Panc1 (cell line): ENCODE results near the gene STUB1.

Source experiments
- POLR2AphosphoS5 ChIP-seq: IDR thresholded peaks from 2 replicates; pipeline ENCODE4 v1.6.1; 2012; ENCODE audit warnings: mild to moderate bottlenecking, low read depth, low read length, moderate library complexity
- SIN3A ChIP-seq: IDR thresholded peaks from 2 replicates; pipeline ENCODE4 v1.6.1; 2012; ENCODE audit warnings: low read depth, mild to moderate bottlenecking, low read length, moderate library complexity, borderline replicate concordance; ENCODE audit not compliant: insufficient read depth
- TCF7L2 ChIP-seq: IDR thresholded peaks from 2 replicates; pipeline ENCODE4 v1.6.1; 2011; ENCODE audit warnings: mild to moderate bottlenecking, low read depth, low read length, inconsistent platforms
- TF ChIP-seq, protein P1 (sequence below): fragments of 450-650 bp; IDR thresholded peaks from 2 replicates; pipeline ENCODE4 v1.5.1; 2017; ENCODE audit warnings: mild to moderate bottlenecking
- TF ChIP-seq, protein P2 (sequence below), 2 experiments: IDR thresholded peaks; 2 replicates each; pipeline ENCODE4 v1.6.1; 2011 to 2012; ENCODE audit warnings: low read depth in 2 of 2, control low read depth in 1 of 2, low read length in 1 of 2, mild to moderate bottlenecking in 1 of 2, moderate library complexity in 1 of 2; ENCODE audit not compliant: insufficient read depth in 1 of 2

DNA sequence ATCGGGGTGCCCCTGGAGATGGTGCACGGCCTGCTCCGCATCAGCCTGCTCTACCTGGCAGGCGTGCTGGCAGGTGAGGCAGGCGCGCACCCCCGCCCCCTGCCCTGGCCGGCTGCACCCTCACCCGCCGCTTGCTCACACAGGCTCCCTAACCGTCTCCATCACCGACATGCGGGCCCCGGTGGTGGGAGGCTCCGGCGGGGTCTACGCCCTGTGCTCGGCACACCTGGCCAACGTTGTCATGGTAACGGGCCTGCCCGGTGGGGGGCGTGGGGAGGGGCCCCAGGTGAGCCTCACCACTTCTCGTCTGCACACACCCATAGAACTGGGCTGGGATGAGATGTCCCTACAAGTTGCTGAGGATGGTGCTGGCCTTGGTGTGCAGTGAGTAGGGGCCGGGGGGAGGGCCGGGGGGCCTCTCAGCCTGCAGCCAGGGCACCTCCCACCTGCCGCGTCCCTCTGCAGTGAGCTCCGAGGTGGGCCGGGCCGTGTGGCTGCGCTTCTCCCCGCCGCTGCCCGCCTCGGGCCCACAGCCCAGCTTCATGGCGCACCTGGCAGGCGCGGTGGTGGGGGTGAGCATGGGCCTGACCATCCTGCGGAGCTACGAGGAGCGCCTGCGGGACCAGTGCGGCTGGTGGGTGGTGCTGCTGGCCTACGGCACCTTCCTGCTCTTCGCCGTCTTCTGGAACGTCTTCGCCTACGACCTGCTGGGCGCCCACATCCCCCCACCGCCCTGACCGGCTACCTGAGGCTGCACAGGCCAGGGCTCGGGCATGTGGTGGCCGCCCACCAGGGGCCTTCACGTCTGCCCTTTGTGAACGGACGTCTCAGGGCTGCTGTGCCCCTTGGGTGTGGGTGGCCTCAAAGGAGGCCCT lies 2.7 kb upstream of the STUB1 start:
- TF ChIP-seq POLR2AphosphoS5 (no peak), SIN3A (no peak), TCF7L2 (no peak)
- TF ChIP-seq, protein P1, sequence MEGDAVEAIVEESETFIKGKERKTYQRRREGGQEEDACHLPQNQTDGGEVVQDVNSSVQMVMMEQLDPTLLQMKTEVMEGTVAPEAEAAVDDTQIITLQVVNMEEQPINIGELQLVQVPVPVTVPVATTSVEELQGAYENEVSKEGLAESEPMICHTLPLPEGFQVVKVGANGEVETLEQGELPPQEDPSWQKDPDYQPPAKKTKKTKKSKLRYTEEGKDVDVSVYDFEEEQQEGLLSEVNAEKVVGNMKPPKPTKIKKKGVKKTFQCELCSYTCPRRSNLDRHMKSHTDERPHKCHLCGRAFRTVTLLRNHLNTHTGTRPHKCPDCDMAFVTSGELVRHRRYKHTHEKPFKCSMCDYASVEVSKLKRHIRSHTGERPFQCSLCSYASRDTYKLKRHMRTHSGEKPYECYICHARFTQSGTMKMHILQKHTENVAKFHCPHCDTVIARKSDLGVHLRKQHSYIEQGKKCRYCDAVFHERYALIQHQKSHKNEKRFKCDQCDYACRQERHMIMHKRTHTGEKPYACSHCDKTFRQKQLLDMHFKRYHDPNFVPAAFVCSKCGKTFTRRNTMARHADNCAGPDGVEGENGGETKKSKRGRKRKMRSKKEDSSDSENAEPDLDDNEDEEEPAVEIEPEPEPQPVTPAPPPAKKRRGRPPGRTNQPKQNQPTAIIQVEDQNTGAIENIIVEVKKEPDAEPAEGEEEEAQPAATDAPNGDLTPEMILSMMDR, result no peak
- TF ChIP-seq, protein P2, sequence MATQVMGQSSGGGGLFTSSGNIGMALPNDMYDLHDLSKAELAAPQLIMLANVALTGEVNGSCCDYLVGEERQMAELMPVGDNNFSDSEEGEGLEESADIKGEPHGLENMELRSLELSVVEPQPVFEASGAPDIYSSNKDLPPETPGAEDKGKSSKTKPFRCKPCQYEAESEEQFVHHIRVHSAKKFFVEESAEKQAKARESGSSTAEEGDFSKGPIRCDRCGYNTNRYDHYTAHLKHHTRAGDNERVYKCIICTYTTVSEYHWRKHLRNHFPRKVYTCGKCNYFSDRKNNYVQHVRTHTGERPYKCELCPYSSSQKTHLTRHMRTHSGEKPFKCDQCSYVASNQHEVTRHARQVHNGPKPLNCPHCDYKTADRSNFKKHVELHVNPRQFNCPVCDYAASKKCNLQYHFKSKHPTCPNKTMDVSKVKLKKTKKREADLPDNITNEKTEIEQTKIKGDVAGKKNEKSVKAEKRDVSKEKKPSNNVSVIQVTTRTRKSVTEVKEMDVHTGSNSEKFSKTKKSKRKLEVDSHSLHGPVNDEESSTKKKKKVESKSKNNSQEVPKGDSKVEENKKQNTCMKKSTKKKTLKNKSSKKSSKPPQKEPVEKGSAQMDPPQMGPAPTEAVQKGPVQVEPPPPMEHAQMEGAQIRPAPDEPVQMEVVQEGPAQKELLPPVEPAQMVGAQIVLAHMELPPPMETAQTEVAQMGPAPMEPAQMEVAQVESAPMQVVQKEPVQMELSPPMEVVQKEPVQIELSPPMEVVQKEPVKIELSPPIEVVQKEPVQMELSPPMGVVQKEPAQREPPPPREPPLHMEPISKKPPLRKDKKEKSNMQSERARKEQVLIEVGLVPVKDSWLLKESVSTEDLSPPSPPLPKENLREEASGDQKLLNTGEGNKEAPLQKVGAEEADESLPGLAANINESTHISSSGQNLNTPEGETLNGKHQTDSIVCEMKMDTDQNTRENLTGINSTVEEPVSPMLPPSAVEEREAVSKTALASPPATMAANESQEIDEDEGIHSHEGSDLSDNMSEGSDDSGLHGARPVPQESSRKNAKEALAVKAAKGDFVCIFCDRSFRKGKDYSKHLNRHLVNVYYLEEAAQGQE (IDR thresholded peaks at IDR 0.05; ENCODE audit: insufficient read depth in 1 of 2, low read depth in 2 of 2, low read length in 1 of 2), result no peak
